ENCODE data around the gene SRSF4.

DNA sequence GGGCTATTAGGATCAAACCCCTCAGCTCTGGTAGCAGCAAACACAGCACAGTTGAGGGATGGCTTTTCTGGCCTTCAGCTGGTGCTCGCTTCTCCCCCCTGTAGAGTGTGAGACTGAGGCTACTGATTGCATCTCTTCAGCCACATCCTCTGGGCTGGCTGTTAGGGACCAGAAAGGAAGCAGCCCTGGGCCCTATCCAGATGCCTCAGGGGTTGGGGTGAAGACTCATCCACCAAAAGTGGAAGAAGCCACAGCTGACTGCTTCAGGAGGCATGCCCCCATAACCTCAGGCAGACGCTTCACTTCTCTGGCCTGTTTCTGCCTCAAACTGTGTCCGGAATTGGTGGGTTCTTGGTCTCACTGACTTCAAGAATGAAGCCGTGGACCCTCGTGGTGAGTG lies 51.8 kb downstream of the SRSF4 start:
- TF ChIP-seq, protein P1, sequence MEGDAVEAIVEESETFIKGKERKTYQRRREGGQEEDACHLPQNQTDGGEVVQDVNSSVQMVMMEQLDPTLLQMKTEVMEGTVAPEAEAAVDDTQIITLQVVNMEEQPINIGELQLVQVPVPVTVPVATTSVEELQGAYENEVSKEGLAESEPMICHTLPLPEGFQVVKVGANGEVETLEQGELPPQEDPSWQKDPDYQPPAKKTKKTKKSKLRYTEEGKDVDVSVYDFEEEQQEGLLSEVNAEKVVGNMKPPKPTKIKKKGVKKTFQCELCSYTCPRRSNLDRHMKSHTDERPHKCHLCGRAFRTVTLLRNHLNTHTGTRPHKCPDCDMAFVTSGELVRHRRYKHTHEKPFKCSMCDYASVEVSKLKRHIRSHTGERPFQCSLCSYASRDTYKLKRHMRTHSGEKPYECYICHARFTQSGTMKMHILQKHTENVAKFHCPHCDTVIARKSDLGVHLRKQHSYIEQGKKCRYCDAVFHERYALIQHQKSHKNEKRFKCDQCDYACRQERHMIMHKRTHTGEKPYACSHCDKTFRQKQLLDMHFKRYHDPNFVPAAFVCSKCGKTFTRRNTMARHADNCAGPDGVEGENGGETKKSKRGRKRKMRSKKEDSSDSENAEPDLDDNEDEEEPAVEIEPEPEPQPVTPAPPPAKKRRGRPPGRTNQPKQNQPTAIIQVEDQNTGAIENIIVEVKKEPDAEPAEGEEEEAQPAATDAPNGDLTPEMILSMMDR (IDR thresholded peaks at IDR 0.05): no peak
- TF ChIP-seq POLR2A (IDR thresholded peaks at IDR 0.05): no peak

Data from testis (tissue), 2 donors.